ENCODE results near the gene ICAM4. TPM values are rescaled to one million over a fixed set of nuclear protein-coding genes. Genes with fewer than 3 reads are reported as not detected.
"Not testable (repeated sequence)": the region's sequence is repeated elsewhere in the genome, so short reads cannot be mapped to it uniquely, and the experiment has no call there.

Gene ICAM4
- polyA plus RNA-seq, 3 donors, result 0.22 to 0.44 (median 0.24) TPM

DNA sequence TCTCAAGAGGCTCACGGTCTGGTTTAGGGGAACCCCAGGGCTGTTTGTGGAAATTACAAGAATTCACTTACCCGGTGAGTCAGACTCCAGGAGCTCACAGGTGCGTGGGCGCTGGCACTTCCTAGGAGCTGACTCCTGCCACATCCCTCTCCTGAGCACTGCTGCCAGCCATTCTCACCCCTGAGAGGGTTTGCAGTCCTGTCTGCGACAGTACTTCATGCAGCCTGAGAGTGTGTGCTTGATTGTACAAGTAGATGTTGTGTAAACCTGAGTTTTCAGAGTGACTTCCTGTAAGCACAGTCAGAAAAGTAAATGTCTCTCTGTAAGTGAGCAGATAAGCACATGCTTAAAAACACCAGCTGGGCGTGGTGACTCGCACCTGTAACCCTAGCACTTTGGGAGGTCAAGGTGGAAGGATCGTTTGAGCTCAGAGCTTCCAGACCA is 26.6 kb upstream of the ICAM4 start:
- DNase-seq (ENCODE audit: extremely low read depth in 1 of 11, low read depth in 9 of 11, low spot score in 4 of 11), result no peak

- no peak for DNase-seq (ENCODE audit: extremely low read depth in 1 of 11, low read depth in 9 of 11, low spot score in 4 of 11)
Measured at GRCh38 chr19:10262771-10263170, 24.0 kb upstream of the ICAM4 start.

- DNase-seq (ENCODE audit: extremely low read depth in 1 of 11, low read depth in 9 of 11, low spot score in 4 of 11), result no peak
Measured at GRCh38 chr19:10266706-10267105, 20.0 kb upstream of the ICAM4 start.

DNA sequence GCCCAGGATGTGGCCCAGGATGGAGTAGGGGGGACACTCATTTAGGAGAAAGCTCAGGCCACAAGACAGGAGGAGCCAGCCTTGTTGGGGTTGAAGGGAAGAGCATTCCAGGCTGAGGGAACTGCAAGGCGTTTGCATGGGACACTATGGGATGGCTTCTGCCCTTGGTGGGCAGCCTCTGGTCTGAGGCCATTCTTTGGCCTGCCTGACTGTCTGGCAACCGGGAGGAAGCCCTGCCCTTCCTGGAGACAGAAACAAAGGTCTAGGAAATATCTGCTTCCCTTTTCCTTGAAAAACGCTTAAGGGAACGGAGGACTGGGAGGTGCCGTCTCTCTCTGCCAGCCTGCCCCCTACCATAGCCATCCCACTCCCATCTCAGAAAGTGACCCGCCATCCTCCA is 18.7 kb upstream of the ICAM4 start:
- DNase-seq (ENCODE audit: extremely low read depth in 1 of 11, low read depth in 9 of 11, low spot score in 4 of 11), result no peak

DNA sequence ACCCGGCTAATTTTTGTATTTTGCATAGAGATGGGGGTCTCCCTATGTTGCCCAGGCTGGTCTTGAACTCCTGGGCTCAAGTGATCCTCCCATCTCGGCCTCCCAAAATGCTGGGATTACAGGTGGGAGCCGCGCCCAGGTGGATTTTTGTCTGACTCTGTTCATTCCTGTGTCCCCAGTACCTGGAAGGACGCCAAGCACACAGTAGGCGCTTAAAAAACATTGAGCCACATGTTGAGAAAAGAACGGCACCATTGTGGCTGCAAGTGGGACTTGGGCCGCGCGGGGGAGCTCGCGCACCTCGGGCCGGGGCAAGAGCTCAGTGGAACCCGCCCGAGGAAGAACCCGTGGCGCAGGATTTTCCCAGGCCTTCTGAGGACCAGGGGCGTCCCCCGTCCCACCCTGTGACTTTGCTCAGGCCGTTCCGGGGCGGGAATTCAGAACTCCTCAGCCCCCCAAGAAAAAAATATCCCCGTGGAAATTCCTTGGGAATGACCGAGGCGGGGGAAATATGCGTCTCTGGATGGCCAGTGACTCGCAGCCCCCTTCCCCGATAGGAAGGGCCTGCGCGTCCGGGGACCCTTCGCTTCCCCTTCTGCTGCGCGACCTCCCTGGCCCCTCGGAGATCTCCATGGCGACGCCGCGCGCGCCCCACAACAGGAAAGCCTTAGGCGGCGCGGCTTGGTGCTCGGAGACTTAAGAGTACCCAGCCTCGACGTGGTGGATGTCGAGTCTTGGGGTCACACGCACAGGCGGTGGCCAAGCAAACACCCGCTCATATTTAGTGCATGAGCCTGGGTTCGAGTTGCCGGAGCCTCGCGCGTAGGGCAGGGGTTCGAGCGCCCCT is 17.2 kb upstream of the ICAM4 start:
- peak in 3 of 11 donors; percentile 55 to 68 (median 67) for DNase-seq (ENCODE audit: extremely low read depth in 1 of 11, low read depth in 9 of 11, low spot score in 4 of 11)

DNA sequence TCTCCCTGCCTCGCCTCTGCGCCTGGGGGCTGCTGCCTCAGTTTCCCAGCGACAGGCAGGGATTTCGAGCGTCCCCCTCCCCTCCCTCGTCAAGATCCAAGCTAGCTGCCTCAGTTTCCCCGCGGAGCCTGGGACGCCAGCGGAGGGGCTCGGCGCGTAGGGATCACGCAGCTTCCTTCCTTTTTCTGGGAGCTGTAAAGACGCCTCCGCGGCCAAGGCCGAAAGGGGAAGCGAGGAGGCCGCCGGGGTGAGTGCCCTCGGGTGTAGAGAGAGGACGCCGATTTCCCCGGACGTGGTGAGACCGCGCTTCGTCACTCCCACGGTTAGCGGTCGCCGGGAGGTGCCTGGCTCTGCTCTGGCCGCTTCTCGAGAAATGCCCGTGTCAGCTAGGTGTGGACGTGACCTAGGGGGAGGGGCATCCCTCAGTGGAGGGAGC is 16.6 kb upstream of the ICAM4 start:
- DNase-seq (ENCODE audit: extremely low read depth in 1 of 11, low read depth in 9 of 11, low spot score in 4 of 11), result no peak

DNA sequence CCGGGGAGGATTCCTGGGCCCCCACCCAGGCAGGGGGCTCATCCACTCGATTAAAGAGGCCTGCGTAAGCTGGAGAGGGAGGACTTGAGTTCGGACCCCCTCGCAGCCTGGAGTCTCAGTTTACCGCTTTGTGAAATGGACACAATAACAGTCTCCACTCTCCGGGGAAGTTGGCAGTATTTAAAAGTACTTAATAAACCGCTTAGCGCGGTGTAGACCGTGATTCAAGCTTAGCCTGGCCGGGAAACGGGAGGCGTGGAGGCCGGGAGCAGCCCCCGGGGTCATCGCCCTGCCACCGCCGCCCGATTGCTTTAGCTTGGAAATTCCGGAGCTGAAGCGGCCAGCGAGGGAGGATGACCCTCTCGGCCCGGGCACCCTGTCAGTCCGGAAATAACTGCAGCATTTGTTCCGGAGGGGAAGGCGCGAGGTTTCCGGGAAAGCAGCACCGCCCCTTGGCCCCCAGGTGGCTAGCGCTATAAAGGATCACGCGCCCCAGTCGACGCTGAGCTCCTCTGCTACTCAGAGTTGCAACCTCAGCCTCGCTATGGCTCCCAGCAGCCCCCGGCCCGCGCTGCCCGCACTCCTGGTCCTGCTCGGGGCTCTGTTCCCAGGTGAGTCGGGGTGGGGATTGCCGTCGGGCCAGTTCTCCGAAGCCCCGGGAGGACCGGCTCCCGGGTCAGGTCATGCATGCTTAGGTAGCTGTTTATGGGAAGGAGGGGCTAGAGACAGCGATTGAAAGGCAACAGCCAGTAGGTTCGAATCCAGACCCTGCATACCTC is 15.9 kb upstream of the ICAM4 start, which contains the start of gene ICAM1:
Gene ICAM1 (plus strand): TSS at position 505 of the 779 bp plus-strand sequence. CDS start 40 bp downstream, at position 545.
- peak in 1 of 11 donors; percentile 37 for DNase-seq (ENCODE audit: extremely low read depth in 1 of 11, low read depth in 9 of 11, low spot score in 4 of 11)

GRCh38 chr19:10271543-10272086 is 15.1 kb upstream of the ICAM4 start:
- DNase-seq (ENCODE audit: extremely low read depth in 1 of 11, low read depth in 9 of 11, low spot score in 4 of 11), result no peak

DNA sequence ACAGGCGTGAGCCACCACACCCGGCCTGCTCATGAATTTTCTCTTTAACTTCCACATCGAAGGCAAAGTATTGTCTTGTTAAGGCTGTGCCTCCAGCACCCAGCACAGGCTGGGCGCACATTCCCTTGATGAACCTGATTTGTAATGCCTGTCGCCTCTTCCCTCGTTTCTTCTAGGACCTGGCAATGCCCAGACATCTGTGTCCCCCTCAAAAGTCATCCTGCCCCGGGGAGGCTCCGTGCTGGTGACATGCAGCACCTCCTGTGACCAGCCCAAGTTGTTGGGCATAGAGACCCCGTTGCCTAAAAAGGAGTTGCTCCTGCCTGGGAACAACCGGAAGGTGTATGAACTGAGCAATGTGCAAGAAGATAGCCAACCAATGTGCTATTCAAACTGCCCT is 12.2 kb upstream of the ICAM4 start:
- no peak for DNase-seq (ENCODE audit: extremely low read depth in 1 of 11, low read depth in 9 of 11, low spot score in 4 of 11)

- DNase-seq (ENCODE audit: extremely low read depth in 1 of 11, low read depth in 9 of 11, low spot score in 4 of 11), result no peak
Measured at GRCh38 chr19:10277795-10278589, 8.8 kb upstream of the ICAM4 start.

DNA sequence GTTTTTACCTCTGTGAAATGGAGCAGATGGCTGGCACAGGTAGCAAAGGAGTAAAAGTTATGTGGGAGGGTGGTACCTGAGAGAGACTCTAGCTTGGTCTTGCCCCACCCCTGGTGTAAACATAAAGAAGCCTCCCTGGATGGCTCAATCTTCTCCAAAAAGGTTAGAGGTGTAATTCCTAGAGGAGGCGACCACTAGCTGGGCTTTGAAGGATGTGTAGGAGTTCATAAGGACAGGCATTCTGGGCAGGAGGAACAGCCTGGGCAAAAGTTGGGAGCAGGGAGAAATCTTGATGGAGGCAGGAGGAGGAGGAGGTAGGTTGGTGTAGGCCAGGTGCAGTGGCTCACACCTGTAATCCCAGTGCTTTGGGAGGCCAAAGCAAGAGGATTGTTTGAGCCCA is 7.8 kb upstream of the ICAM4 start:
- no peak for DNase-seq (ENCODE audit: extremely low read depth in 1 of 11, low read depth in 9 of 11, low spot score in 4 of 11)

GRCh38 chr19:10279737-10280442 is 6.9 kb upstream of the ICAM4 start:
- no peak for DNase-seq (ENCODE audit: extremely low read depth in 1 of 11, low read depth in 9 of 11, low spot score in 4 of 11)

GRCh38 chr19:10282043-10282442 is 4.7 kb upstream of the ICAM4 start:
- not testable (repeated sequence) for DNase-seq (ENCODE audit: extremely low read depth in 1 of 11, low read depth in 9 of 11, low spot score in 4 of 11)

DNA sequence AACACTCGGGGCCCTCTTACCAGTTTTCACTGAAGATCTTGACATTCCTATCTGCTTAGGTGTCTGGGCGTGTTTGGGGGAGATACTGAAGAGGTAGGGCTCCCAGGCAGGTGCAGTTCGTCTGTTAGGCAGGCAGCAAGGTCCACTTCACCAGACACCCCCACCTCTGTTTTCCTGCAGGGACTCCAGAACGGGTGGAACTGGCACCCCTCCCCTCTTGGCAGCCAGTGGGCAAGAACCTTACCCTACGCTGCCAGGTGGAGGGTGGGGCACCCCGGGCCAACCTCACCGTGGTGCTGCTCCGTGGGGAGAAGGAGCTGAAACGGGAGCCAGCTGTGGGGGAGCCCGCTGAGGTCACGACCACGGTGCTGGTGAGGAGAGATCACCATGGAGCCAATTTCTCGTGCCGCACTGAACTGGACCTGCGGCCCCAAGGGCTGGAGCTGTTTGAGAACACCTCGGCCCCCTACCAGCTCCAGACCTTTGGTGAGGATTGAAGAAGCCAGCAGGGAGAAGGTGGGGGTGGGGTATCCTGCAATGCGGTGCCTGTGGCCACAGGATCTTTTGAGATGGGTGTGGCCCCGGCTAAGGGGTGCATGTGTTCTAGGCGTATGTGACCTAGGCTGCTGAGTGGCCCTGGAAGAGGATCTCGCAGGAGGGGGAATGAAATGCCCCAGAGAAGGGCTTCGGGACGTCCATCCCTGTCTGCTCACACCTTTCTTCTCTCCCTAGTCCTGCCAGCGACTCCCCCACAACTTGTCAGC is 3.3 kb upstream of the ICAM4 start:
- no peak for DNase-seq (ENCODE audit: extremely low read depth in 1 of 11, low read depth in 9 of 11, low spot score in 4 of 11)

GRCh38 chr19:10284065-10284959 is 2.4 kb upstream of the ICAM4 start:
- DNase-seq (ENCODE audit: extremely low read depth in 1 of 11, low read depth in 9 of 11, low spot score in 4 of 11), result no peak

DNA sequence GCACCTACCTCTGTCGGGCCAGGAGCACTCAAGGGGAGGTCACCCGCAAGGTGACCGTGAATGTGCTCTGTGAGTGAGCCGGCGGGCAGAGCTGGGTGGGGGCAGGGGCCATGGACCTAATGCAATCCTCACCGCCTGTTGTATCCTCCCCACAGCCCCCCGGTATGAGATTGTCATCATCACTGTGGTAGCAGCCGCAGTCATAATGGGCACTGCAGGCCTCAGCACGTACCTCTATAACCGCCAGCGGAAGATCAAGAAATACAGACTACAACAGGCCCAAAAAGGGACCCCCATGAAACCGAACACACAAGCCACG is 1.8 kb upstream of the ICAM4 start:
- DNase-seq (ENCODE audit: extremely low read depth in 1 of 11, low read depth in 9 of 11, low spot score in 4 of 11), result no peak

GRCh38 chr19:10285393-10285792 is 1.4 kb upstream of the ICAM4 start:
- DNase-seq (ENCODE audit: extremely low read depth in 1 of 11, low read depth in 9 of 11, low spot score in 4 of 11), result no peak

All from renal cortex interstitium (tissue), 11 donors.